IMR-90 (cell line): Measurements from ENCODE around the gene SPINT3. TPM values are rescaled to one million over a fixed set of nuclear protein-coding genes. Genes with fewer than 3 reads are reported as not detected.

Experiments used
- ATAC-seq: fragments of 200-7000 bp; cut with Tn5 transposase; 2 replicates; pipeline ENCODE4 v1.9.1; 2020; ENCODE audit warnings: low read depth, mild to moderate bottlenecking, moderate library complexity
- BruUV-seq: library from RNA; stranded (reverse); fragments of 400-500 nt; replicated peaks from 2 replicates; lab custom pipeline; 2021; lab: Mats Ljungman, UMichigan
- CTCF ChIA-PET: fragments of 300-600 bp; formaldehyde crosslinking; extraction: SDS; loops from one replicate; lab custom pipeline; 2021; ENCODE audit warnings: antibody characterized with exemption; lab: Yijun Ruan, JAX
- POLR2A ChIA-PET: fragments of 300-600 bp; sonication (Branson Sonifier 250); formaldehyde crosslinking; loops from one replicate; lab custom pipeline; 2022; ENCODE audit warnings: antibody characterized with exemption; ENCODE audit not compliant: unreplicated experiment; lab: Charles Lee
- DNase-seq: peaks from one replicate; pipeline ENCODE4 v3.0.0; 2013
- H2AFZ ChIP-seq: replicated peaks from 2 replicates; pipeline ENCODE3; 2013; ENCODE audit warnings: low read length, mild to moderate bottlenecking; ENCODE audit not compliant: poor library complexity
- H2AK5ac ChIP-seq: 2 replicates; pipeline ENCODE4 v1.6.1; 2013; ENCODE audit warnings: low read depth, low read length, inconsistent platforms
- H2AK9ac ChIP-seq: replicated peaks from 2 replicates; pipeline ENCODE3; 2013; ENCODE audit warnings: mild to moderate bottlenecking, low read depth, low read length, moderate library complexity; ENCODE audit not compliant: poor library complexity
- H2BK120ac ChIP-seq: 2 replicates; pipeline ENCODE4 v1.6.1; 2013; ENCODE audit warnings: low read depth, low read length, inconsistent platforms
- H2BK15ac ChIP-seq: 3 replicates; pipeline ENCODE4 v1.6.1; 2013; ENCODE audit warnings: low read depth, low read length, inconsistent platforms
- H2BK20ac ChIP-seq: 2 replicates; pipeline ENCODE4 v1.6.1; 2013; ENCODE audit warnings: low read depth, mild to moderate bottlenecking, inconsistent platforms, low read length, moderate library complexity
- H2BK5ac ChIP-seq: 2 replicates; pipeline ENCODE4 v1.6.1; 2013; ENCODE audit warnings: mild to moderate bottlenecking, low read depth, low read length, inconsistent platforms; ENCODE audit not compliant: poor library complexity, severe bottlenecking
- H3K14ac ChIP-seq: replicated peaks from 2 replicates; pipeline ENCODE4 v1.6.1; 2013; ENCODE audit warnings: low read depth, low read length, inconsistent platforms
- H3K18ac ChIP-seq: 2 replicates; pipeline ENCODE4 v1.6.1; 2013; ENCODE audit warnings: low read depth, low read length, control low read depth
- H3K23ac ChIP-seq: 2 replicates; pipeline ENCODE4 v1.6.1; 2013; ENCODE audit warnings: low read depth, low read length, inconsistent platforms
- H3K27ac ChIP-seq: 2 replicates; pipeline ENCODE4 v1.5.1; 2013; ENCODE audit warnings: mild to moderate bottlenecking, control low read depth, low read length; ENCODE audit not compliant: insufficient read depth
- H3K27me3 ChIP-seq: 2 replicates; pipeline ENCODE4 v1.6.1; 2013; ENCODE audit warnings: low read length; ENCODE audit not compliant: control insufficient read depth, insufficient read depth
- H3K36me3 ChIP-seq: 2 replicates; pipeline ENCODE4 v1.6.1; 2013; ENCODE audit warnings: low read length, mixed read lengths; ENCODE audit not compliant: control insufficient read depth, insufficient read depth
- H3K4ac ChIP-seq: 2 replicates; pipeline ENCODE4 v1.6.1; 2013; ENCODE audit warnings: low read depth, low read length, inconsistent platforms
- H3K4me1 ChIP-seq: 2 replicates; pipeline ENCODE4 v1.6.1; 2013; ENCODE audit warnings: low read length, mixed read lengths; ENCODE audit not compliant: control insufficient read depth, insufficient read depth
- H3K4me2 ChIP-seq: 2 replicates; pipeline ENCODE4 v1.6.1; 2013; ENCODE audit warnings: low read depth, mild to moderate bottlenecking, control low read depth, low read length, moderate library complexity
- H3K4me3 ChIP-seq: 2 replicates; pipeline ENCODE4 v1.5.1; 2013; ENCODE audit warnings: low read depth, mild to moderate bottlenecking, control low read depth, low read length, moderate library complexity; ENCODE audit not compliant: insufficient read depth
- H3K56ac ChIP-seq: 2 replicates; pipeline ENCODE4 v1.6.1; 2013; ENCODE audit warnings: low read length, inconsistent platforms; ENCODE audit not compliant: insufficient read depth; ENCODE audit errors: extremely low read depth
- H3K79me1 ChIP-seq, 2 experiments: 2 replicates each; pipeline ENCODE4 v1.6.1; 2013; ENCODE audit warnings: low read length in 2 of 2, inconsistent platforms in 1 of 2, low read depth in 1 of 2
- H3K9ac ChIP-seq: 2 replicates; pipeline ENCODE4 v1.6.1; 2013; ENCODE audit warnings: low read depth, low read length, control low read depth
- H3K9me1 ChIP-seq: 2 replicates; pipeline ENCODE4 v1.6.1; 2013; ENCODE audit warnings: low read length, inconsistent platforms; ENCODE audit not compliant: insufficient read depth
- H3K9me3 ChIP-seq: 2 replicates; pipeline ENCODE4 v1.6.1; 2013; ENCODE audit warnings: low read length; ENCODE audit not compliant: control insufficient read depth, insufficient read depth
- H4K20me1 ChIP-seq: 2 replicates; pipeline ENCODE4 v1.6.1; 2013; ENCODE audit warnings: low read length, inconsistent platforms; ENCODE audit not compliant: insufficient read depth
- H4K5ac ChIP-seq: 2 replicates; pipeline ENCODE4 v1.6.1; 2013; ENCODE audit warnings: mild to moderate bottlenecking, low read depth, low read length, control low read depth
- H4K8ac ChIP-seq, 2 experiments: 2 replicates each; pipeline ENCODE4 v1.6.1; 2013; ENCODE audit warnings: low read depth in 2 of 2, low read length in 2 of 2, control low read depth in 1 of 2, inconsistent platforms in 1 of 2
- H4K91ac ChIP-seq: 2 replicates; pipeline ENCODE4 v1.6.1; 2013; ENCODE audit warnings: low read depth, low read length, inconsistent platforms; ENCODE audit not compliant: insufficient read depth
- BHLHE40 ChIP-seq: fragments of 150-350 bp; IDR thresholded peaks from 2 replicates; pipeline ENCODE4 v1.6.1; 2016; ENCODE audit warnings: mild to moderate bottlenecking, low read depth, low read length
- CEBPB ChIP-seq: IDR thresholded peaks from 2 replicates; pipeline ENCODE4 v1.6.1; 2012; ENCODE audit warnings: low read depth, low read length, improper control_type of control experiment
- CHD1 ChIP-seq: IDR thresholded peaks from 2 replicates; pipeline ENCODE4 v1.6.1; 2012; ENCODE audit warnings: low read depth, low read length, improper control_type of control experiment
- FOS ChIP-seq: fragments of 150-350 bp; IDR thresholded peaks from 2 replicates; pipeline ENCODE4 v1.6.1; 2016; ENCODE audit warnings: low read depth, low read length
- MAFK ChIP-seq: IDR thresholded peaks from 2 replicates; pipeline ENCODE4 v1.6.1; 2012; ENCODE audit warnings: low read depth, low read length, improper control_type of control experiment
- MAZ ChIP-seq: IDR thresholded peaks from 2 replicates; pipeline ENCODE4 v1.6.1; 2012; ENCODE audit warnings: low read depth, mild to moderate bottlenecking, low read length, improper control_type of control experiment, moderate library complexity, borderline replicate concordance
- MXI1 ChIP-seq: IDR thresholded peaks from 2 replicates; pipeline ENCODE4 v1.6.1; 2012; ENCODE audit warnings: low read depth, mild to moderate bottlenecking, low read length, moderate library complexity, borderline replicate concordance
- NFE2L2 ChIP-seq: fragments of 150-350 bp; IDR thresholded peaks from 2 replicates; pipeline ENCODE4 v1.6.1; 2016; ENCODE audit warnings: low read depth, mild to moderate bottlenecking, low read length
- POLR2A ChIP-seq: IDR thresholded peaks from 2 replicates; pipeline ENCODE4 v1.6.1; 2012; ENCODE audit warnings: mild to moderate bottlenecking, low read depth, low read length
- RAD21 ChIP-seq: IDR thresholded peaks from 2 replicates; pipeline ENCODE4 v1.6.1; 2012; ENCODE audit warnings: low read length, improper control_type of control experiment
- RCOR1 ChIP-seq: IDR thresholded peaks from 2 replicates; pipeline ENCODE4 v1.6.1; 2012; ENCODE audit warnings: mild to moderate bottlenecking, low read length, improper control_type of control experiment; ENCODE audit not compliant: insufficient replicate concordance
- RFX5 ChIP-seq: IDR thresholded peaks from 2 replicates; pipeline ENCODE4 v1.8.0; 2012; ENCODE audit warnings: low read depth, mild to moderate bottlenecking, low read length, moderate library complexity
- SMC3 ChIP-seq: fragments of 150-350 bp; IDR thresholded peaks from 2 replicates; pipeline ENCODE4 v1.6.1; 2016; ENCODE audit warnings: low read depth, mild to moderate bottlenecking, antibody characterized with exemption, low read length, moderate library complexity
- WGBS, 2 experiments: methylation state at CpG; one replicate each; pipeline versions ENCODE4 v1.1.5 to v1.1.7; 2013; ENCODE audit warnings: missing lambda C conversion rate in 2 of 2; ENCODE audit not compliant: insufficient read length in 1 of 2; ENCODE audit errors: extremely low coverage in 2 of 2; 5-methylcytosine and 5-hydroxymethylcytosine counted together
- dilution Hi-C: fragments of 300-500 bp; cut with HindIII; formaldehyde crosslinking; loops from one replicate; pipeline ENCODE4 v1.14.3; 2018; ENCODE audit warnings: low sequenced_read_pairs; ENCODE audit not compliant: unreplicated experiment
- in situ Hi-C: fragments of 300-500 bp; cut with MboI; formaldehyde crosslinking; loops from 3 replicates; pipeline ENCODE4 v1.14.3; 2019; ENCODE audit warnings: low sequenced_read_pairs, inconsistent platforms, mixed read lengths
- intact Hi-C: fragments of 100-400 bp; cut with micrococcal nuclease; formaldehyde crosslinking; loops from 2 replicates; pipeline ENCODE4 v1.10.0; 2022
- polyA plus RNA-seq, 3 experiments: library from polyadenylated mRNA; depleted of rRNA; stranded (reverse); fragments of >200 nt; gene quantifications; 2 replicates each; pipeline ENCODE4 v1.2.3, GENCODE V29; 2012; ENCODE audit warnings: low replicate concordance in 1 of 3
- total RNA-seq: library from RNA; depleted of rRNA; stranded (reverse); fragments of >200 nt; gene quantifications from 2 replicates; pipeline ENCODE4 v1.2.3, GENCODE V29; 2012
- TF ChIP-seq, protein P1 (sequence below): fragments of 150-350 bp; IDR thresholded peaks from 2 replicates; pipeline ENCODE4 v1.6.1; 2016; ENCODE audit warnings: low read depth, mild to moderate bottlenecking, low read length, moderate library complexity, borderline replicate concordance
- TF ChIP-seq, protein P2 (sequence below): conservative IDR thresholded peaks from 2 replicates; pipeline ENCODE4 v1.5.1; 2012; ENCODE audit warnings: mild to moderate bottlenecking, low read depth, low read length, improper control_type of control experiment
- TF ChIP-seq, protein P3 (sequence below): fragments of 150-350 bp; IDR thresholded peaks from 2 replicates; pipeline ENCODE4 v1.6.1; 2017; ENCODE audit warnings: mild to moderate bottlenecking, antibody characterized with exemption, low read length, low read depth

The SPINT3 gene
- total and polyA plus RNA-seq, 2 of the 4 experiments (the other 2 are of a cell fraction), result not detected

DNA sequence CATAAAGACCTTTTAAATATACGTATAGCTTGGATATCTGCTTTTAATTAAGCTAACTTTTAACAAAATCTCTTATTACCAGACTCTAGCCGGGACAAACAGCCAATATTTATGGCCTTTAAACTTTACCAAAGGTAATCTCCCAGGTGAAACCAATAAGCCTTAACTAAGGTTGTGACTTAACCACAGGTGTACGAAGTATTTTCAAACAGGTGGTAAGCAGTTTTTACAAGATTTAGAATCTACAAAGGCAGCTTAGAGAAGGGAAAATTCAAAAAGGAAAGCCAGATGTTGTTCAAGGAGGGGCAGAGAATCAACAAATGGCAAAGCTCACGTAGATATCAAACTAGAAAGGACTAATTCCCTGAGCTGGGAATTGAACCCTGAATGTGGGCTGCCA is 30.0 kb downstream of the SPINT3 start:
- Histone ChIP-seq H3K4me2 (no peak overlapping the region), H2BK15ac (no peak overlapping the region), H3K14ac (no peak overlapping the region), H4K5ac (no peak overlapping the region), H2BK20ac (no peak overlapping the region), H4K8ac (no peak overlapping the region), H3K4ac (no peak overlapping the region), H3K27me3 (peaks cover 7% of the 10 kb centered on the region), H3K18ac (no peak overlapping the region), H2AK9ac (no peak overlapping the region), H4K20me1 (no peaks in the 10 kb centered on the region), H3K56ac (no peak overlapping the region), H3K4me3 (no peak overlapping the region), H3K9ac (no peak overlapping the region), H3K9me1 (no peaks in the 10 kb centered on the region), H3K23ac (no peak overlapping the region), H2BK120ac (no peak overlapping the region), H2BK5ac (no peak overlapping the region), H4K91ac (no peak overlapping the region), H3K9me3 (no peaks in the 10 kb centered on the region), H2AFZ (no peak overlapping the region), H3K4me1 (no peaks in the 10 kb centered on the region), H3K79me1 (no peaks in the 10 kb centered on the region), H2AK5ac (no peak overlapping the region), H3K27ac (no peak overlapping the region), H3K36me3 (no peaks in the 10 kb centered on the region)
- intact Hi-C loops, result no loop called here
- ATAC-seq (no peak), DNase-seq (no peak)
- no TSS peak for BruUV-seq
- WGBS, 2 experiments, result no CpG with 5 or more reads among the region's 4 CpGs
- ChIA-PET CTCF (interaction anchor here (0.7 kb wide), 2 partner anchors 26 to 282 kb away, joined by 4 read pairs; no protein-coding TSS in a partner anchor), POLR2A (interaction anchor here (0.7 kb wide), 1 partner anchor 174 kb away, joined by 3 read pairs; no protein-coding TSS in a partner anchor)
- dilution Hi-C loops, result no loop called here
- TF ChIP-seq MAFK (no peak), RAD21 (no peak), SMC3 (no peak), RCOR1 (no peak), MAZ (no peak), POLR2A (no peak), MXI1 (no peak), FOS (no peak), BHLHE40 (no peak), NFE2L2 (no peak), CEBPB (no peak), RFX5 (no peak), CHD1 (no peak)
- TF ChIP-seq, protein P1, sequence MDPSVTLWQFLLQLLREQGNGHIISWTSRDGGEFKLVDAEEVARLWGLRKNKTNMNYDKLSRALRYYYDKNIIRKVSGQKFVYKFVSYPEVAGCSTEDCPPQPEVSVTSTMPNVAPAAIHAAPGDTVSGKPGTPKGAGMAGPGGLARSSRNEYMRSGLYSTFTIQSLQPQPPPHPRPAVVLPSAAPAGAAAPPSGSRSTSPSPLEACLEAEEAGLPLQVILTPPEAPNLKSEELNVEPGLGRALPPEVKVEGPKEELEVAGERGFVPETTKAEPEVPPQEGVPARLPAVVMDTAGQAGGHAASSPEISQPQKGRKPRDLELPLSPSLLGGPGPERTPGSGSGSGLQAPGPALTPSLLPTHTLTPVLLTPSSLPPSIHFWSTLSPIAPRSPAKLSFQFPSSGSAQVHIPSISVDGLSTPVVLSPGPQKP, result no peak
- TF ChIP-seq, protein P2, sequence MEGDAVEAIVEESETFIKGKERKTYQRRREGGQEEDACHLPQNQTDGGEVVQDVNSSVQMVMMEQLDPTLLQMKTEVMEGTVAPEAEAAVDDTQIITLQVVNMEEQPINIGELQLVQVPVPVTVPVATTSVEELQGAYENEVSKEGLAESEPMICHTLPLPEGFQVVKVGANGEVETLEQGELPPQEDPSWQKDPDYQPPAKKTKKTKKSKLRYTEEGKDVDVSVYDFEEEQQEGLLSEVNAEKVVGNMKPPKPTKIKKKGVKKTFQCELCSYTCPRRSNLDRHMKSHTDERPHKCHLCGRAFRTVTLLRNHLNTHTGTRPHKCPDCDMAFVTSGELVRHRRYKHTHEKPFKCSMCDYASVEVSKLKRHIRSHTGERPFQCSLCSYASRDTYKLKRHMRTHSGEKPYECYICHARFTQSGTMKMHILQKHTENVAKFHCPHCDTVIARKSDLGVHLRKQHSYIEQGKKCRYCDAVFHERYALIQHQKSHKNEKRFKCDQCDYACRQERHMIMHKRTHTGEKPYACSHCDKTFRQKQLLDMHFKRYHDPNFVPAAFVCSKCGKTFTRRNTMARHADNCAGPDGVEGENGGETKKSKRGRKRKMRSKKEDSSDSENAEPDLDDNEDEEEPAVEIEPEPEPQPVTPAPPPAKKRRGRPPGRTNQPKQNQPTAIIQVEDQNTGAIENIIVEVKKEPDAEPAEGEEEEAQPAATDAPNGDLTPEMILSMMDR, result no peak
- TF ChIP-seq, protein P3, sequence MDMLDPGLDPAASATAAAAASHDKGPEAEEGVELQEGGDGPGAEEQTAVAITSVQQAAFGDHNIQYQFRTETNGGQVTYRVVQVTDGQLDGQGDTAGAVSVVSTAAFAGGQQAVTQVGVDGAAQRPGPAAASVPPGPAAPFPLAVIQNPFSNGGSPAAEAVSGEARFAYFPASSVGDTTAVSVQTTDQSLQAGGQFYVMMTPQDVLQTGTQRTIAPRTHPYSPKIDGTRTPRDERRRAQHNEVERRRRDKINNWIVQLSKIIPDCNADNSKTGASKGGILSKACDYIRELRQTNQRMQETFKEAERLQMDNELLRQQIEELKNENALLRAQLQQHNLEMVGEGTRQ, result no peak
- in situ Hi-C loops, result no loop called here
